NOMO-1 treated with DMSO at 0.1 percent for 48 hours (cell line): ENCODE data around the gene MYO1D.
A peak's percentile ranks its signal among the peaks of the same experiment; 100 is the strongest.
"Not testable (repeated sequence)": the region's sequence is repeated elsewhere in the genome, so short reads cannot be mapped to it uniquely, and the experiment has no call there.

Source experiments
- DNase-seq: peaks from one replicate; lab custom pipeline; 2025; ENCODE audit not compliant: unreplicated experiment; lab: John Stamatoyannopoulos, UW

The MYO1D gene

DNA sequence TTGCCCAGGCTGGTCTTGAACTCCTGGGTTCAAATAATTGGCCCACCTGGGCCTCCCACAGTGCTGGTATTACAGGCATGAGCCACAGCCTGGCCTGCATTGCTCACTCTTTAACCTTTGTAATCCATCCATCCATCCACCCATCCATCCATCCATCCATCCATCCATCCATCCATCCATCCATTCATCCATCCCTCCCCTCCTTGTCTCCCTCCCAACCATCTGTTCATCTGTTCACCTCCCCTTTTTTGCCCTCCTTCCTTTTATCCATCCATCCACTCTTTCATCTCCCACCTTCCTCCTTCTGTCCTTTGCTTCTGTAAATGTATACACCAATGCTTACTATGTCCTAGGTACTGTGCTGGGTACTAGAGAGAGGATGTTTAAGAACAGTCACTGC, 324.6 kb downstream of the MYO1D start:
- DNase-seq, result no peak

DNA sequence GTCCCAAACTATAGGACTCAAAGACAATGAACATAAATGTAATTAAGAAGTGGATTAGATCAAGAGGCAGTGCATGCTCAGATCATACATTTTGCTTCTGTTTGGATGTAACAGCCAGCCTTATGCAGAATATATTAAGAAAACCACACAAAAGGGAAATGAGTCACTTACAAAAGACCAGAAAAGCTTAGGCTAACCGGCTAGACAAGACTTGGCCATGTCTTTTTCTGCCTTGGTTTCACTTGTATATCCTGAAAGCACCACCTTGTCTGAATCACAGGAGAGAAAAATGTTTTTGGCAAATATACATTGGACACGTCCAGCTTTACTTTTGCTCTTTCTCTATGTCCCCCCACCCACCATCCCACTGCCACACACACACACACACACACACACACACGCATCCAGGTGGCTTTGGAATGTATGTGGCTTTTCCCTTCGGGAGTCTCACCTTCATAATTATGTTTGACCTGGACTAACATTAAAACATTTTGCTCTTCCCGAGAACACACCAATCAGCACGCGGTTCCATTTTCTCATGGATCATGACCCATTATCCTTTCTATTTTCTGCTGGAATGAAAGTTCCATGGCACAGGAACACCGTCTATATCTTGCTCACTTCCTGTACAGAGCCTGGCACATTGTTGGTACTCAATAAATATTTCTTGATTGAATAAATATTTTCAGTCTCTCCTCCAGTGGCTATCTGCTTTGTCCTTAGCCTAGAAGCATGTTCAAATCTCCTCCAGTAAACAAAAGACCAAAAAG, 325.6 kb downstream of the MYO1D start:
- DNase-seq, result peak; percentile 84

DNA sequence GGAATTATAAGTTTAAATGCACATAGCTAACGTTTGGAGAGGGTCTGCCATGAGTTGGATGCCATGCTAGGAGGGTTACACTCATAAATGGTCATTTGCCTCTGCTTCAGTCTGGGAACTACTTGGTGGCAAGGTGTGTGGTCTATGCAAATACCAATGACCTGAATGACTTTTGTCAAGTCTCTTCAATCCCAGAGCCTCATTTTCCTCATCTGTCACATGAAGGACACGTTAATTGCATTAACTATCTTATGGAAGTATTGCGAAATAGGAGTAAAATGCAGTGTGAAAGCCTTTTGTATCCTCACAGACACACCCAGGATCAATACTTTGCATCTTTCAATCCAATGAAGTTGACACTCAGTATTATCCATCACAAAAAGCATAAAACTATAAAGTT, 327.4 kb downstream of the MYO1D start:
- no peak for DNase-seq

DNA sequence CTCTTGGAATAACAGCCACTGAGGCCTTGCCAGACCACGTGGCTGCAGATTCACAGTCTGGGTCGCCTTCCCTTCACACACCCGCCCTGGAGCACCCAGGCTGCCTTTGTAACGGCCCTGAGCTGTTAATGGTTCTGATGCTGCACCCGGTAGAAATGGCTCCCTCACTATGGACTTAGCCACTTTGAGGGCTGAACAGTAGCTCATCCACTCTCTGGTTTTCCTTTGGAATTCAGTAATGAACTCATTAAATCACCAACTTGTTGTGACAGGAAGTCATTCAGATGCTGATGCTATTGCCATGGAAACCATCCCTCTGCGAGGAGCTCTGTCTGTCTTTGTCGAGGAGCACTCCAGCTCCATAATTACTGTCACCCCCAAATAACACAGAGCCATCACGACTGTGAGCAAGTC, 330.9 kb downstream of the MYO1D start:
- no peak for DNase-seq

DNA sequence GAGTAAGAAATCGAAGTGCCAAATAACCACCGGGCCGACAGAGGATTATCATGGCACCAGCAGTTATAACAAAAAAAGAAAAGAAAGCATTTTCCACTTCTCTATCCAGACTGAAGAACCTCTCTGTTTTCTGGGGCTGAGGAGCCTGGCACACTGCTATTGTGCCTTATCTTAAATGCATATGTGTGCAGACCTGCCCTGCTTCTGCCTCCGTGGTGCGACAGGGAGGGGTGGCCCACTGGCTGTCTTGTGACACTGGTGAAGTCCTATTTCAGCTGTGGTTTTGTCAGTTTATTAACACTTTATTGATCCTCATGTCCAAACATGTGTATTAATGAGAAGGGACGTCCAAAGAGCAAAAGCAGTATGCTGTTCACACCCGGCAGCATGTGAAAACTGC, 334.7 kb downstream of the MYO1D start:
- no peak for DNase-seq

DNA sequence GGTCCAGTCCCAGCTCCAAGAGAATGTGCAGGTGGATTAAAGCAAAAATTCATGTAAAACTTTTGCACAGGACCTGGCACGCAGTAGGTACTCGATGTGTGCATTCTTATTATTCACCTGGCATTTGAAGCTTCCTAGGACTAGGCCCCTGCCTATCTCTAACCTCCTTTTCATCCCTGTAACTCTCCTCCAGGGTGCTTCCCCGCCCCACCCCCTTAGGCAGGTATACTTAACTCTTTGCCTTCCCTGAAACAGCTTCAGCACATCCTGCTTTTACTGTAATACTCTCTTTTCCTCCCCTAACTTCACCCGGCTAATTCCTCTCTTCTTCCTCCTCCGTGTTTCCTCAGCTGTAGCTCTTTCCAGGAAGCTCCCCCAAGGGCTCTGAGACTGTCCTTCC, 335.3 kb downstream of the MYO1D start:
- DNase-seq, result no peak

DNA sequence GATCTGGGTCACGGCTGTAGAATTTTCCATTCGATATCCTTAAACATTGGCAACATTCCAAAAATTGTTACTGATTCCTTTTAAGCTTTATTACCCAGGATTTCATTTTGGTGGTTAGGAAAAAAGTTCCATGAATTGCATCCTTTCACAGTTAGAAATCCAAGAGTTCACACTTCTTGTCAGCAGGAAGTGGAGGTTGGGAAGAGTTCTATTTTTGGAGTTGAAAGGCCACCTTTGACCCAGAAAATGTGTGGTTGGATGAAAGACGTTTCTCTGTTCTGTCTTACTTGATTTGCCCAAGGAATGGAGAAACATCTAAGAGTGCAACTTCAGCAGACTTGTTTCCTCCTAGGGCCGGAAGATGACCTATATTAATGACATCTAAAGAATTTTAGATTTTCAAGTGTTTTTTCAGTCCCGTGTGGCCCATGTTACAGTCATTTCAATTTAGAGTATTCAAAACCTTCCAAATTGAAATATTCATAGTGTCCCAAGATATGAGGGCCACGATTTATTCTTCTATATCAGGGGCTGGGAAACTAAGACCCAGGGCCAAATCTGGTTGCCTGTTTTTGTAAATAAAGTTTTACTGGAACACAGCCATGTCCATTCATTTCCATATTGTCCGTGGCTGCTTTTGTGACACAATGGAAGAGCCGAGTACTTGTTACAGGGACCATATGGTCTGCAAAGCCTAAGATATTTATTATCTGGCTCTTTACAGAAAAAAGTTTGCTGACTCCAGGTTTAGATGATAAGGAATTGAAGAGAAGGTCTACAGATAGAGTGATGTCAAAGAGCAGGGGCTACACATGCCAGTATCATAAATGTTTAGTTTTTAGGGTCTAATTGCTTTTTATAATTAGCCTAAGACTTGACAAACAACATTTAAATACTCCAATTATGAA, 339.9 kb downstream of the MYO1D start:
- DNase-seq, result no peak

DNA sequence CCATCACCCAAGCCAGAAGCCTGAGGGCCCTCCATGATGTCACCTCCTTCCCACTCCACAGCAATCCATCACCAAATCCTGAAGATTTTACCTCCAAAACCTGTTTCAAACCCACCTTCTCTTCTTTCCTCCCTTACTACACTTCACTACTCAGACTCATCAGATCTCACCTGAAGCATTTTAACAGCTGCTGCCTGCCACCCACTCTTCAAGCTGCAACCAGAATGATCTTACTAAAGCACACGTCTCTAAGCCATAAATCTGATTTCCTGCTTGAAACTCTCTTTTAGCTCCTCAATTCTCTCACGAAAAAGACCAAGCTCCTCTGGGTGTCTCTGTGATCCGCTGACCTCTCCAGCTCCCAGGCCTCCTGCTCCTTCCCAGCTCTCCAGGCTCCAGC, 343.6 kb downstream of the MYO1D start:
- no peak for DNase-seq

DNA sequence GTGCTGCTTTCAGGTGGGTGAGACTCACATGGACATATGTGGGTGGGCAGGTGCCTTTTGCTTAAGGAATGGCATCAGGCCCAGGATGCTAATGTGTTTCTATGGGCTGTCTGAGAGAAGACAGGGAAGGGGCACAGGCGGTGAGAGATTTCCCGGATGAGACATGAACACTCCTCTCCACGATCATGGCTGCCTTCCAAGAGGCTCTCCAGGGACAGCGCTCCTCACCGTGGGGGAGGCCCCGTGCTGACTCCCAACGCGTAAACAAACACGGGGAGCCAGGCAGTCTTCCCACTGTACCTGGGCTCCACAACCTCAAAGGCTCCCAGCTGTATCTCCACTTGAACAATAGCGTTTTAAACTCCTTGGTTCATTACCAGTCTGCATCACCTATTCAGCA, 347.3 kb downstream of the MYO1D start:
- no peak for DNase-seq

DNA sequence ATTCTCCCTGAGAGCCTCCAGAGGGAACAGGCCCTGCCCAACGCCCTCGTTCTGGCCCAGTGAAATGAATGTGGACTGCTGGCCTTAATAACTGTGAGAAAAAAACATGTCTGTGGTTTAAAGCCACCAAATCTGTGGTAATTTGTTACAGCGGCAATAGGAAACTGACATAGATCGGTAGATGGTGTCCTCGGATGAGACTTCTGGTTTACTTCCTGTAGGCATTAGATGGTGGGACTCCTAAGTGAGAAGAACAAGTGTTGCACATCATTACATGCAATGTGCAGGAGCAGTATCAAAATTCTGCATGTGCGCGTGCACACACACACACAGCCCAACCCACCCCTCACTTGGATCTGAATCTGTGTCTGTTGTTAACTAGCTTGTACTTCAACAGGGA, 348.1 kb downstream of the MYO1D start:
- DNase-seq, result no peak

DNA sequence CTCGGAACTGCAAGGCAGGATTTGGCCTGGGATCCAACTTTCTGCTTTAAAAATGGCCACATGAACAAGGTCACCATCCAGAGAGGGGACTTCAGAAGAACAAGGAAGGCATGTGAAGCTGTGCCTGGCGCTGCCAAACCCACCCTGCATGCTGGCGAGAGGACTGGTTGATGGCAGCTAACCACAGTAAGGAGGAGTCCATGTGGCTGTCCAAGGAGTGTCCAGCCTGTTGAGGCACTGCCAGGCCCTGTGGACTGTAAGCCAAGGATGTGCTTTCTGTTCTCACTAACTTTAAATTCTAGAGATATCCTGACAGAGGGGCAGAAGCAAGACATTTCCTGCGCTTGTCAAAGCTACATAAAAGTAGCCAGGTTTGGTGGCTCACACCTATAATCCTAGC, 349.8 kb downstream of the MYO1D start:
- no peak for DNase-seq

DNA sequence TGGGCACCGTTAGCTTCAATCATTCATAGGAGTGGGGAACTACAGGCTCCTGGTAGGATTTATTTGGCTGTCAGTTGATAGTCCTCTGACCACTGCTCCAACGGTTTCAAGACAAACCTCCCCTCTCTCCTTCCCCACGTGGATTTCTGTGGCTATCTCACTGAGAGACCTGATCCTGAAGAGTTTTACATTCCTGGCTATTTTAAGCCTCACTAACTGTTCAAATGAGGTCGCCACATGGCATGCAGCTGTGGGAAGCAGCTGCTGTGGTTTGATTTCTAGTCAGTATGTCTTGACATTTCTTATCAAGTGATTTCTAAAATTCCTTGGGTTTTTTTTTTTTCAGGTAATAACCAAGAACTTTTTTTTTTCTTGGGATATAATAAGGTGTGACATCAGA, 351.8 kb downstream of the MYO1D start:
- DNase-seq, result no peak

DNA sequence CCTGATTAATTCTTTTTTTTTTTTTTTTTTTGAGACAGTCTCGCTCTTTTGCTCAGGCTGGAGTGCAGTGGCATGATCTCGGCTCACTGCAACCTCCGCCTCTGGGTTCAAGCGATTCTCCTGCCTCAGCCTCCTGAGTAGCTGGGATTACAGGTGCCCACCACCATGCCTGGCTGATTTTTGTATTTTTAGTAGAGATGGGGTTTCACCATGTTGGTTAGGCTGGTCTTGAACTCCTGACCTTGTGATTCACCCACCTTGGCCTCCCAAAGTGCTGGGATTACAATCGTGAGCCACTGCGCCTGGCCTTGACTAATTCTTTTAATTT, 352.4 kb downstream of the MYO1D start:
- not testable (repeated sequence) for DNase-seq

DNA sequence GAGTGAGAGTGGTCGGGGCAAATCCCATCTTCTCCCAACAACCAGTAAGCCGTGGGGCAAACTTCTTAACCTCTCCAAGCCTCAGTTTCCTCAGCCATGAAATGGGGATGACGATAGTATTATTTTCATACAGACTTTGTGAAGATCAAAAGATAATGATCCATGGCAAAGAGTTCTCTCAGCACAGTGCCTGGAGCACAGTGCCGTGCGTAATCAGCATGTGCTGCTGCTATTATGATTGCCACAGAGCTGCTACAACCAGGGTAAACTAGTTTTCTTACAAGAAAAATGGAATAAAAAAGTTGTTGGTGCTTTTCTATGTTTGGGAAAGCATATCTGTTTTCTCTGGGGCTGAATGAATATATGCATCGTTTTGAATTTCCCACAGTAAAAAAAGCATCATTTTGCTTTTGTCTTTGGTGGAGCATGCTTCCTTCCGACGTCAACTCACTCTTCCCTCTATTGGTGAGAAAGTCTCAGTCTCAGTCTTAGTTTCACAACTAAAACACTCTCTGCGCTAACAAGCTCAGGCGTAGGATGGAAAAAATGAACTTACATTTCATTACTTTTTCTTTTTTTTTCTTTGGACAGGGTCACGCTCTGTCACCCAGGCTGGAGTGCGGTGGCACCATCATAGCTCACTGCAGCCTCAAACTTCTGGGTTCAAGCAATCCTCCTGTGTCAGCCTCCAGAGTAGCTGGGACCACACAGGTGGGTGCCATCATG, 352.9 kb downstream of the MYO1D start:
- no peak for DNase-seq

DNA sequence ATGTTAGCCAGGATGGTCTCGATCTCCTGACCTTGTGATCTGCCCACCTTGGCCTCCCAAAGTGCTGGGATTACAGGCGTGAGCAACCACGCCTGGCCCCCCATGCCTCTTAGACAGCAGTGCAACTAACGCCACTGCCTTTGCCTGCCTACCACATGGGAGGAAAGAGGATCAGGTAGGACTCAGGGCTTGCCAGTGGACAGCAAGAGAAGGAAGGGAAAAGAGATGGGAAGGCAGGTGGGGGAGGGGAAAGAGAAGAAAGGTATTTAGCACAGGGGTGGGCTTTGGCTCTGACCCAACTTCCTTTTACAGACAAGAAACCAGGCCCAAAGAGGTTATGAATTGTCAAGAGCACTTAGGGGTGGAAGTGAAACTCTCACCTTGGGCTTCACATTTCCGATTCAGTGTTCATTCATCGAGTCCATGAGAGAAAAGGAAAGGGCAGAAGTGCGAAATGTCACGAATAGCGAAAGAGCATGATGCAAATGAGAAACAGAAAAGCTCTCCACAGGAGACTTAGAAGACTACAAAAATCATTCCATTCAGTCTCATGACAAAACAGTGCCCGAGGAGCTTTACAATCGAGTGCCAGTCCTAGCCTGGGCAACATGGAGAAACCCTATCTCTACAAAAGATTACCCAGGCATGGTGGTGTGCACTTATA, 353.8 kb downstream of the MYO1D start:
- DNase-seq, result peak; percentile 66

DNA sequence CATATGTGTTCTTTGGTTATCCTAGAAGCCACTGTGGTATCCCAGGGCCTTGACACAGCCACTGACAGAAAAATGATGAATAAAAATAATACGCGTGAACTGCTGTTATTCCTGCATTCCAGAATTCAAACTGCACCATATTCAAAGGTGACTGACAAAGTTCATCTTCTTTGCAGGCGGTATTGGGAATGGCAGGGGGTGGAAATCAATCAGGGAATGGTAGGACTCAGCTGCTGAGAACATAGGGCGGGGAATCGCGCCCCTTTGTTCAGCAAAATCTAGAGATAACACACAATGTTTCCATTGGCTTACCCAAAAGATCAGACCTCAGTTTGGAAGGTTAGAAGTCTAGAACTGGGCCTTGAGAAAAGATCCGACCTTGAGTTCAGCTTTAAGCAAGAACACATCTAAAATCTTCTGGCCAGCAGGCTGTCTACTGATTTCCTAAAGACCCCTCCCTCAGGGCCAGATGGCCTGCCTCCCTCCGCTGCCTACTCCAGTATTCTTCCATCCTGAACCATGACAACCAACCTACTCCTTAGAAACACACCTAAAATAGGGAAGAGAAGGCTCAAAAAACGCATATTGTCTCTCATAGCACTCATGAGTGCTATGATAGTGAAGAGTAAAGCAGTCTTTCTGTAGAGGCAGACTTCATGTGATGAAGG, 356.1 kb downstream of the MYO1D start:
- no peak for DNase-seq

DNA sequence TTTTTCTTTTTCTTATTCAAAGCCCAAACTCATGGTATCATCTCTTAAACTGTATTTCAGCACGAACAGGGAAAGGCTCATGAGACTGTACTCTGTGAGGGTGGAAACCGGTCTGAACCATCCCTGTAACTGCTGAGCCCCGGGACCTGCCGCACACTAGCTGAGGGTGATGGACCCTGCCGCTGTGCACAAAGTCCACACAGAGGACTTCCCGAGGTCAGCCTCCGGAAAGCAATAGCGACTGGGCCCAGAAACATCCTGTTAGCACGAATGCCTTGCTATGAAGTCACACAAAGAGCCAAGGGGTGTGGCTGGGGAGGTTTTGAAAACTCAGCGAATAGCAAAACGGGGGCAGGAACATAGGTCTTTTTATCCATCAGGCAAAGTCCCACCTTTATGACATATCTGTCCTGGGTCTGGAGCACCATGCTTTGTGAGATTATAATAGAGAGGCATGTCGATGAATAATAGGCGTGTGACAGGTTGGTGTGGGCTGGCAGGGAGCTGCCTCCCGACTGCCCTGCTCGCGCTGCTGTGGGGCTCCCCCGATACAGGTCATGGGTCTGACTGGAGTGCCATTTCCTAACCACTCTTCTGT, 356.7 kb downstream of the MYO1D start:
- no peak for DNase-seq

DNA sequence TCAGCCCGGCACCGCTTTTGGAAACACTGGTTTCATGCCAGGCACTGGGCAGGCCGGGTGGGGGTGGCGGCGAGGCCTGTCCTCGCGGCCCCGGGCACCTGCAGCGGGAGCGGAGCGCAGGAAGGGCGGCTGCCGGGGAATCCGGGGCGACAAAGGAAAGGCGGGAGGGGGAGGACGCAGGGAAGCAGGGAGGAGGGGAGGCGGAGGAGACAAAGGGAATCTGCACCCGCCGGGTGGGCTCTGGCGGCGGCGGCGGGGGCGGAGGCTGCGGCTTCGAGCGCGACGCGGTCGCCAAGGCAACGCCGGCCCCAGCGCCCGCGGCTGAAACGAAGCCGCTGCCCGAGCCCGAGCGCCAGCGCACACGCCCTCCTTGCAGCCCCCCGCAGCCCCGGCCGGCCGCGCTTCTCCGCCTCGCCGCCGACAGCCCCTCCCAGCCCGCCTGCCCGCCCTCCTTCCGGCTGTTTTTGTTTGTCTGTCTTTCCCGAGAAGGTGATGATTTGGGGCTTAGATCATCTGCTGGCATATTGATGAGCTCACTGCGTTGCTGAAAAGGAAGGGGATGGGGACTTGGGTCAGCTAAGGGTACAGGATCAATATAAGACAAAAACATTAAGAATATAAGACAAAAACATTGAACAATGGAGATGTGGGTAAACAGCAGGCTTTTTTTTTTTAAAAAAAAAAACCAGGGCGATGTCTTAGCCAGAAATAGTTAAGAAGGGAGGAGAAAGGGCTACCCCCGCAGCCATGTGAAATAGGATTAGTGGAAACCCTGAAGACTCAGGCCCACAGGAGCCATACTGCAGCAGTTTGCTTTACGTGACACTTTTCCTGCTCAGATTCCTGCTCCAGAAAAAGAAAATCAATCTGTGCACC, 357.5 kb downstream of the MYO1D start:
- DNase-seq, result no peak

DNA sequence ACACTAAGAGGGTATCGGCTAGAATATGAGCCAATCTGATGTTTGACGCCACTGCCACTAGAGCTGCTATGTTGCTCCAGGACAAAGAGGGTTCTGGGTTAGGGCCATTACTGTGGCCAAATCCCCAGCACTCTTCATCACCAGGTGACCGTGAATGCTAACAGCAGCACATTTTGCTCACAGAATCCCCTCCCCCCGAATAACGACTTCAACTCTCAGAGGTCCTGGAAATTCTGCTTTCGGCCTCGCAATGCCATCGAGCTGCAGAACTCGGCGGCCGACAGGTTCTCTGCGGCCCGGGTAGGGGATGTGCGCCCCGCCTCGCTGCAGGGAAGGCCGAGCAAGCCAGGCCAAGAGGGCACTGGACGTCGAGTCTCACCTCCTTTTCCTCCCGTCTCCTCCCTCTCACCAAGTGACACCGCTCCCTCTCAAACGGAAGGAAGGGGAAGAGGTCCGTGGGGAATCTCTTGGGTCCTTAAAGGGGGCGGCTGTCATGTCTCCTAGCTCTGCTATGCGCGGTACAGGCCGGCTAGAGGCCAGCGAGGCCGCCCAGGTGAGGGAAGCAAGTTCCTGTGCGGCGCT, 358.2 kb downstream of the MYO1D start:
- no peak for DNase-seq
